Measurements from ENCODE around the gene SLC4A1AP.
"Not testable (repeated sequence)": the region's sequence is repeated elsewhere in the genome, so short reads cannot be mapped to it uniquely, and the experiment has no call there.

The SLC4A1AP gene

DNA sequence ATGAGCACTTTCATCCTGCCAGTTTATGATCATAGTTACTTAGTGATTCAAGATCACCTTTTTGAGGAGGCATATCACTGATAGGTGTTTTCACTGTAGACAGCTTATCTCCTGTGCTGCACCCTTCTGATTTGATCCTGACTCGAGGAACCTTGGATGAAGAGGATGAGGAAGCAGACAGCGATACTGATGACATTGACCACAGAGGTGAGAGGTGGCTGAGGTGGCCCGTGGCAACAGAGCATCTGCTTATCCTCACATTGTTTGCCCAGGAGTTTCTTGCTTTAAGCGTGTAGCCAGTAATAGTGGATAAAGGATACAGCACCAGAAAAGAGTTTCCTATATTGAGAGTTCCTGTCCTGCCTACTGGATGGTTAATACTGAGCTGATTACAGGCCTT, 16.0 kb upstream of the SLC4A1AP start:
- no peak for DNase-seq (ENCODE audit: low read depth in 2 of 3, low spot score in 1 of 3)

DNA sequence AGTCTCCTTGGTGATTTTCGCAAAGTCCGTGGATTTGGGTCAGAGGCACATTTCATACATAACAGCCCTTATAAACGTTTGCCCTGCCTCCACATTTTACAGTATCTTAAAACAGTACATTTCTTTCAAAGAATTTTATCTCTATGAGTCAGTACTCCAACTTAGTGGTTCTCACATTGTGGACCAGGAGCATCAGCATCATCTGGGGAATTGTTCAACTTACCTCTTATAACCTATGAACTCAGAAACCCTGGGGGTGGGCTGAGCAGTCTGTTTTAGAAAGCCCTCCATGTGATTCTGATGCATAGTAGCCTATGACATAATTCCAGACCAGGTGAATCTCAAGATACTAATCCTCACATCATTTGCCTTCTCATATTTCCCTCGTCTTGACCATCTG, 12.6 kb upstream of the SLC4A1AP start:
- DNase-seq (ENCODE audit: low read depth in 2 of 3, low spot score in 1 of 3) = no peak

DNA sequence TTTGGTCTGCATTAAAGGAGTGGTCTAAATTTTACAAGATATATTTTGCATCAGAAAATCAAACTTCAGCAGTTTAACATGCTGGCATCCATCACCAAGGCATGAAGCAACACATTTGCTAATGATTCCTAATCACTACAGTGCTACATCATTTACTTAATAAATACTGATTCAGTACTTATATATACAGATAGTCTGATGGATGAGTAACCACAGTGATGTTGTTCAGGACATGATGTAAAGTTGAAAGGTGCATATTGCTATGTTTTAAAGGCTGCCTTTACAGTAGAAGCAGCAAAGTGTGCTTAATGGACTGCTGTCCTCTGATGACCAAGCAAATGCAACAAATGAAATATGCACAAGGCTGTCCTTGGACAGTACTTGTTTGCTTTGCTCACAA, 11.3 kb upstream of the SLC4A1AP start:
- no peak for DNase-seq (ENCODE audit: low read depth in 2 of 3, low spot score in 1 of 3)

DNA sequence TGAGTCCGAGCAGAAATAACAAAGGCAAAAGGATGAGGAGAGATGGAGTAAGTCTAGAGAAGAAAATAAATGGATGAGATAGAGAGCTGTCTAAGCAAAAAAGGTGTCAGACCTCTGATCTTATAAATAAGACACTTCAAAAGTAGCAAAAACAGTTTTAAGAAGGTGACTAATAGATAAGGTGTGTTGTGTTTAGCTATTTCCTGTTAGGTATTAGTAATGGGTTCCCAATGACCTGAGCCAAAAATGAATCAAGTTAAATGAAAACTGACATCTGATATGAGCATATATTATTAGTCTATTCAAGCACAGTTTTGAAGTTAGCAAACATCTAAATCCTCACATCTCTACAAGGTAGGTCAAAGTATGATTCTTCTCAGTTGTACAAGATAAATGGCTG, 10.9 kb upstream of the SLC4A1AP start:
- DNase-seq (ENCODE audit: low read depth in 2 of 3, low spot score in 1 of 3) = no peak

DNA sequence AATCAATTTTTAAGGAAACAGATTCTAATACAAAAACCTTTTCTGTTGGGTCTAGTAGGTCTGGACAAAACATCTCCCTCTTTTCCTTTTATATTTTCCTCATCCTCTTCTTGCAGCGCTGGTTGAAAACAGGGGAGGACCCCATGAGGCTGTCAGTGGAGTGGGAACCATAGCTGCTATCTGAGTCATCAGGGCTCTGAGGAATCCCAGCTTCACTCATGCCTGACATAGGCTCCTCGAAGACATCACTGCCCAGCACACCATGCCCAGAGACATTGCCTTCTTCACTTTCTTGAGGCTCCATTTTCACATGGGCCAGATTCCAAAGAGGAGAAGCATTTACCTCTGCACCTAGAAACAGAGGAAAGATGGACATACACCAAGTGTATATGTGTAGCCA, 10.3 kb upstream of the SLC4A1AP start:
- no peak for DNase-seq (ENCODE audit: low read depth in 2 of 3, low spot score in 1 of 3)

DNA sequence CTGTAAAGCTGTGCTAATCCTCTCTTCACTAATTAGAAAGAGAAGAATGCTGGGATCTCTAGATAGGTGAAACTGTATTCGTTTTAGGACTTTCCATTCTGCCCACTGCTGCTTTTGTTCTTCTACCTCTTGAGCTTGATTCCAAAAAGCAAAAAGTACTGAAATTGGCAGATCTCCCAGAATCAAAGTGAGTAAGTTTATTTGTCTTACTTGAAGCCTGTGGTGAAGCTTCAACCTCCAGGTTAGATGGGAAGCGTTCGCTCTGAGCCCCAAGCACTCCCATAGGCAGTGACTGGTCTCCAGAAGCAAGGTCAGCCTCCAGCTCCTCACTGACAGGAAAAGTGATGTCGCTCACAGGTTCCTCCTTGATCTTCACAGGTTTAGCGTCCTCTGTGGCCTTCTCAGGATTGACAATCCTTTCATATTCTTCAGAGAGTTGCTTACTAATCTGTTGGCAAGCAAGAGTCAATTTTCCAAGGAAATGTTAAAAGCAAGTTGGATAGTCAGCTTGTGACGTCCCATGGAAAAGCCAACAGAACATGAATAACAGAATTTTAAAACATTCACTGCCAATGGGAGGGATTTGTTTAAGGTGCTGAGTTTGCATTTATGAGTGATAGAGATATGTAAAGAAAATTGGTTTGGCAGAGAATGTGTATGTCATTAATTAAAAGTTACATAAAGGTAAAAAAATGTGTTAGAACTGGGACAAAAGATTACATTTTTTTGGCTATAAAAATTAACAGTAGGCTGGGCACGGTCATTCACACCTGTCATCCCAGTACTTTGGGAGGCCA, 8.3 kb upstream of the SLC4A1AP start:
- DNase-seq (ENCODE audit: low read depth in 2 of 3, low spot score in 1 of 3) = no peak

DNA sequence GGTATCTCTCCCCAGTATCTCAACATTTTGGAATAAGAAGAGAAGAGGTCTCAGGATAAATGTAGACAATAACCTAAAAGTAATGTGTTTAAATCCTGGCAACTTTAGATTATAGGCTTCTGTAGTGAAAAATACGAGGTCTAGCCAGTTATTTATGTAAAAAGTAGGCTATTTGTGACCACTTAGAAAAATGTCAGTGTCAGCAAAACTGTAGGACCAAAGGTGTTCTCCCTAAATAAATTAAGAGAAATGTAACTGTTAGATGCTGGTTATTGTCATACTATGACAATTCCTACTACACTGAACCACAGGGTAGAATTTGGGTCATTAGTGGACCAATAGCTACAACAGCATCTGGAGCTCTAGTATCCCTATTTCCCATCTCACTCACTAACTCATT, 2.3 kb upstream of the SLC4A1AP start:
- DNase-seq (ENCODE audit: low read depth in 2 of 3, low spot score in 1 of 3) = no peak

DNA sequence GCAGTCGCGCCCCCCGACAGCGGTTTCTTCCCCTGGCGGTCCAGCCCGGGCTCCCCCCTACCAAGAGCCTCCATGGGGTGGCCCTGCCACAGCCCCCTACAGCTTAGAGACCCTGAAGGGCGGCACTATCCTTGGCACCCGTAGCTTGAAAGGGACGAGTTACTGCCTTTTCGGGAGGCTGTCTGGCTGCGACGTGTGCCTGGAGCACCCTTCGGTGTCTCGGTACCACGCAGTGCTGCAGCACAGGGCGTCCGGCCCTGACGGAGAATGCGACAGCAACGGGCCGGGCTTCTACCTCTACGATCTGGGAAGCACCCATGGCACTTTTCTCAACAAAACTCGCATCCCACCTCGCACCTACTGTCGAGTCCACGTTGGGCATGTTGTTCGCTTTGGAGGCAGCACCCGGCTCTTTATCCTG, 475 bp downstream of the SLC4A1AP start:
- no peak for DNase-seq (ENCODE audit: low read depth in 2 of 3, low spot score in 1 of 3)

DNA sequence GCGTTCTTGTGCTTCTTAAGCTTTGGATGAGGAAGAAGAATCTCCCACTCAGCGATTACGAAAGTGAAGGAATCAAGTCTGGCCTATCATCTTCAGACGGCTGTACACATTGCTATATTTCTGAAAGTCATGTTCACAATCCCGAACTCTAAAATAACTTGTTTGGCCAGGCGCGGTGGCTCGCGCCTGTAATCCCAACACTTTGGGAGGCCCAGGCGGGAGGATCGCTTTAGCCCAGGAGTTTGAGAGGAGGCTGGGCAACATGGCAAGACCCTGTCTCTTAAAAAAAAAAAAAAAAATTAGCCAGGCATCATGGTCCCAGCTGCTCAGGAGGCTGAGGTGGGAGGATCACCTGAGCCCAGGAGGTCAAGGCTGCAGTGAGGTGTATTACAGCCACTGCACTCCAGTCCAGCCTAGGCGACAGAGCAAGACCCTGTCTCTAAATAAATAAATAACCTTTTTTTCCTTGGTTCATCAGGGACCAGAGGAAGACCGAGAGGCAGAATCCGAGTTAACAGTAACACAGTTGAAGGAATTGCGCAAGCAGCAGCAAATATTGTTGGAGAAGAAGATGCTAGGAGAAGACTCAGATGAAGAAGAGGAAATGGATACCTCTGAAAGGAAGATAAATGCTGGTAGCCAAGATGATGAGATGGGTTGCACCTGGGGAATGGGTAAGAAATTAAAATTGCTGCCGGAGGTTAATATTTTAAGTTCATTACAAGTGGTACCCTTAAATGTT, 1.1 kb downstream of the SLC4A1AP start:
- no peak for DNase-seq (ENCODE audit: low read depth in 2 of 3, low spot score in 1 of 3)

DNA sequence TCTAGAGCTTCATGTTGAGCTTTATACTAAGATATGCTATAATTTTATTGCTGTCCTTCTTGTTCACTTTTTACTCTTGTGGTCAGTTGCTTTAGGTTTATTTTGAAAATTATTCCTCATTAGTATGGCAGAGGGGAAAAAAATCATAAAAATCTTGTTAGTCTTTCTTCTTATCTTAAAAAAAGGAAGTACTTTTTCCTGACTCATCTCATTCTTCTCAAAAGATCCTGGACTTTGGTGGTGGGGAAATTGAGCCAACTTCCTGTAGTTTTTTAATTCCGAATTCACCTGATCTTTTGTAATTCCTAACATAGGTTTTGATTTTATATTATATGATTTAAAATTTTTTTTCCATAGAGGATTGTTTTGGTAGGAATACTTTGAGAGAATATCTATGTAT, 3.8 kb downstream of the SLC4A1AP start:
- DNase-seq (ENCODE audit: low read depth in 2 of 3, low spot score in 1 of 3) = no peak

DNA sequence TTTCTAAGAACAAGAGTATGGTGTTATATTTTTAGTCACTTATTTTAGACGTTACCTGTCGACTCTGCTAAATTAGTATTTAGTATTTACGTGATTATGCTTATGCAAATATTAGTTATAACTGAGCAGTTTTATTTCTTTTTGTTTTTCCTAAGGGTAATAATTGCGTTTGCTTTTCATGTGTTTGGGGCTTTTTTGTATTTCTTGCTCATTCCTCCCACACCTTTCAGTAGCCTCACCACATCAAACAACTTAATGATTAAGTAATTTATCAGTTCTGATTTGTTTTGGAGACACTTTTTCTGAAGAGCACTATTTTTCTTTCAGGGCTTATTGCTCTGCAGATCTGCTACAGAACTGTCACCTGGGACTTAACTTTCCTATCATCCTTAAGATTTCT, 7.5 kb downstream of the SLC4A1AP start:
- DNase-seq (ENCODE audit: low read depth in 2 of 3, low spot score in 1 of 3) = no peak

DNA sequence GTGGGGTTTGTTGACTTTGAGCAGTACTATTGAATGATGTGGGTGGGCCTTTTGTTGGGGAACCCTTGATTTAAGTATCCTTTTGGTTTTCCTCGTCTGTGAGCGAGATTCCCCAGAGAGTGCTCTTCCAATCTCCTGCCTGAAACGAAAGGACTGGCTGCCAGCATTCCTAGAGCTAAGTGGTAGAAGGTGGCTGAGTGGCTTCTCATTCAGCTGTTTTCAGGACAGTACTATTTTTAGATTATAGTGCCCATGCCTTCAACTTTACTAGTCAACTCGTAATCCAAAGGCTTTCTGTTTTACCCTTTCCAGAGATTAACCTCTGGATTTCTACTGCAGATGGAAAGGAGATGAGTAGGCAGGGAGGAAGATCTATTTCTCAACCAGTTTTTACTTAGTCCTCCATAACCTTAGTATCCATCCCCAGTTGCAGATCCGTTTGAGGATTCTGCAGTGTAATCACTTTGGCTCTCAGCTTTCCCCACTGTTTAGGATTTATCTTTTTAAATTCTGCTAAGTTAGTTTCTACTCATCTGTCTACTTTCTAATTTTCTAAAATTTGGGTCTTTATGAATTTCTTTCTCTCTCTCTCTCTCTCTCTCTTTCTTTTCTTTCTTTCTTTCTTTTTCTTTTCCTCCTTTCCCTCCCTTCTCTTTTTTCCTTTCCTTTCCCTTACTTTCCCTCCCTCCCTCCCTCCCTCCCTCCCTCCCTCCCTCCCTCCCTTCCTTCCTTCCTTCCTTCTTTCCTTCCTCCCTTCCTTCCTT, 9.2 kb downstream of the SLC4A1AP start:
- no peak for DNase-seq (ENCODE audit: low read depth in 2 of 3, low spot score in 1 of 3)

DNA sequence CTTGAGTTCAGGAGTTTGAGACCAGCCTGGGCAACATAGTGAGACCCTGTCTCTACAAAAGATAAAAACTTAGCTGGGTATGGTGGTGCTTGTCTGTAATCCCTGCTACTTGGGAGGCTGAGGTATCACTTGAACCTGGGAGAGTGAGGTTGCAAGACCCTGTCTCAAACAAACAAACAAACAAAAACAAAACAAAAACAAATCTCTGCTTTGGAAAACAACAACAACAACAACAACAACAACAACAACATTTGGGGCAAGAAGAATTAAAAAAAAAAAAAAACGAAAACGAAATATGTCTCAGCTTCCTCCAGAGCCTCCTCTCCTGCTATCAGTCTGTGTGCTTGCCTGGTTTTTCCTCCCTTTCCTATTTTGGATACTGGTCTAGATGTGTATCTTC, 16.9 kb downstream of the SLC4A1AP start:
- DNase-seq (ENCODE audit: low read depth in 2 of 3, low spot score in 1 of 3) = no peak

DNA sequence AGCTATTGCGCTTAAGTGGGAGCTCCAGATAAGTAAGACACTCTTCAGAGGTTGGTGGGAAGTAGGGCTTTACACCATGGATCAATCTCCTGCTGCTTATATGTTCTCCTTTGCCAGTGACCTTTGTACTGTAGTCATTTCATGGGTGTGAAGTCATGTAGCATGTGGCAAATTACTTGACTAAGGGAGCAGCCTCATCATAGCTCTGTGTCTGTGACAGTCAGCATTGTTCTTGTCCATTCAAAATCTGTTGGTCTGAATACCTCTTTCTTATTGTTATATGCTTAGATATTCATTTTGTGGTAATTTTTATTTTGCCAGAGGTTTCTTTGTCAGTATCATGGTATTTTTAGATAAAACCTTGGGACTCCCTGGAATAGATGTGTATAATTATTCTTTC, 18.2 kb downstream of the SLC4A1AP start:
- no peak for DNase-seq (ENCODE audit: low read depth in 2 of 3, low spot score in 1 of 3)

DNA sequence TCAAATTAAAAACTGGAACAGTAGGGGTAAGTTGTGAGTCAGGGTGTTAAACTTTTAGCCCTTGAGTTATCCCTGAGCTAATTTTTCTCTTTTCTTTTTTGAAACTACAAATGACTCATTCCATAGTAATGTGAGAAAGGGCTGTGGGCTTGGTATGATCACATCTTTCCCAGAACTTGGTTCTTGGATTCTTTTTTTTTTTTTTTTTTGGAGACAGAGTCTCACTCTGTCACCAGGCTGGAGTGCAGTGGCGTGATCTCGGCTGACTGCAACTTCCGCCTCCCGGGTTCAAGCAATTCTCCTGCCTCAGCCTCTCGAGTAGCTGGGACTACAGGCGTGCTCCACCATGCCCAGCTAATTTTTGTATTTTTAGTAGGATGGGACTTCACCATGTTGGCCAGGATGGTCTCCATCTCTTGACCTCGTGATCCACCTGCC, 18.7 kb downstream of the SLC4A1AP start:
- DNase-seq (ENCODE audit: low read depth in 2 of 3, low spot score in 1 of 3) = not testable (repeated sequence)

DNA sequence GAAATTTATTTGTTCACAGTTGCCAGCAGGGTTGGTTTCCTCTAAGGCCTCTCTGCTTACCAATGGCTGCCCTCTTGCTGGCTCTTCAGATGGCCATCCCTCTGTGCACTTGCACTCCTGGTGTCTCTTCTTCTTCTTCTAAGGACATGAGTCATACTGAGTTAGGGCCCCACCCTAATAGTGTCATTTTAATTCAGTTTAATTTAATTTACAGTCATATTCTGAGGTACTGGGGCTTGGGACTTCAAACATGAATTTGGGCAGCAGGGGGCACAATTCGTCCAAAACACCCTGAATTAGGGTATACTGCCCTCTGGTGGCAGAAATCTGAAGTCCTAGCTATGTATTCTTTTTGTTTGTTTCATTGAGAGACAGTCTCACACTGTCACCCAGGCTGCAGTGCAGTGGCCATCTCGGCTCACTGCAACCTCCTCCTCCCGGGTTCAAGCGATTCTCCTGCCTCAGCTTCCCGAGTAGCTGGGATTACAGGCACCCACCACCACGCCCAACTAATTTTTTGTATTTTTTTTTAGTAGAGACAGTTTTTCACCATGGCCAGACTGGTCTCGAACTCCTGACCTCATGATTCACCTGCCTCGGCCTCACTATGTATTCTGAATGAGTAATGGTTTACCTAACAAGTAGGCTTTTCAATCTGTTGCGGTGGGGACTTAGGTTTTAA, 19.8 kb downstream of the SLC4A1AP start:
- DNase-seq (ENCODE audit: low read depth in 2 of 3, low spot score in 1 of 3) = peak; percentile 68 to 100 (median 79)

DNA sequence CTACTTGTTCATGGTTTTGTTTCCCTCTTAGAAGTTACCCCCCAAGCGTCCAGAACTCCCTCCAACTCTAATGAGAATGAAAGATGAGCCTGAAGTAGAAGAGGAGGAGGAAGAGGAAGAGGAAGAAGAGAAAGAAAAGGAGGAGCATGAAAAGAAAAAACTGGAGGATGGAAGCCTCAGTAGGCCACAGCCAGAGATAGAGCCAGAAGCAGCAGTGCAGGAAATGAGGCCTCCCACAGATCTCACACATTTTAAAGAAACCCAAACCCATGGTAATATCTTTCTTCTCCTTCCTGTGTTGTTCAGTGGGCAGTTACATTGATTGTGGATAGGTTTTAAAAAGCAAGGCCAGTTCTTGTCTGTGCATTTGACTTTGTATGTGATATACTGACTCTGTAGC, 21.3 kb downstream of the SLC4A1AP start:
- DNase-seq (ENCODE audit: low read depth in 2 of 3, low spot score in 1 of 3) = not testable (repeated sequence)

DNA sequence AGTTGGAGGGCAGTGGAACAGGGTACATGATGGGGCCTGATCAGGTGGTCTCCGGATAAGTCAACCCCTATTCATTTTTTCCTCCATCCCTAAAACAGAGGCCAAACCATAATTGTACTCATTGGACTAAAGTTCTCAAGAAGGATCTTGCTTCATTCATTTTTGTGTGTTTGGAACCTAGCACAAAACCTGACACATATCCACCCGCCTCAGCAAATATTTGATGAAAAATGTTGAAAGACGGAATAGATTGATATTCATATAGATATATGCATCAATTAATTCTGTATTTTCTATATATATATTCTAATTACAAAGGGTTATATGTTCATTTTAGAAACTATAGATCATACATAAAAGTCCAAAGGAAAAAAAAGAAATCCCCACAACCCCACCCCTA, 21.9 kb downstream of the SLC4A1AP start:
- DNase-seq (ENCODE audit: low read depth in 2 of 3, low spot score in 1 of 3) = no peak

DNA sequence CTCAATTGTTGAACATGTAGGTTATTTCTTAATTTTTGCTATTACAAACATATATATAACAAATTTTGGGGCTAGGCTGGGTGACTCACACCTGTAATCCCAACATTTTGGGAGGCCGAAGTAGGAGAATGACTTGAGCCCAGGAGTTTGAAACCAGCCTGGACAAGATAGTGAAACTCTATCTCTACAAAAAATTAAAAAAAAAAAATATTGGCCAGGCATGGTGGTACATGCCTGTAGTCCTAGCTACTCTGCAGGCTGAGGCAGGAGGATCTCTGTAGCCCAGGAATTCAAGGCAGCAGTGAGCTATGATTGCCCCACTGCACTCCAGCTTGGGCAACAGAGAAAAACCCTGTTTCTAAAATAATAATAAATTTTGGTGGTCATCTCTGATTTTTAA, 23.5 kb downstream of the SLC4A1AP start:
- no peak for DNase-seq (ENCODE audit: low read depth in 2 of 3, low spot score in 1 of 3)

DNA sequence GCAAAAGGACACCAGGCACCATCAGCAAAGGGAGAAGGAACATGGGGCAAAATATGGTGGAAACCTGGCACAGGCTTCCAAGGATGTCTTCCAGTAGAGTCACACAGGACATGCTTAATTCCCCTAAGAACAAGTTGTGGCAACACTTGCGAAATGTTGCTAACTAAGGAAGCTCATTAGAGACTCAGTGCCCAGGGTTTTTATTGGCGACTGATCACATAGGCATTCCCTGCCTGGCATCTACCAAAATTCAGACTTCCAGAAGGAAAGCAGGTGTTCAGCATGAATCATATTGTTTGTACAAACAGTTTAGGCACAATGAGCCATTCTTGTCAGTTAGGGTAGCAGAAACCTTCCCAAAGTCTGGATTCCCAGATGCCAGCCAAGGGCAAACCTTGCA, 25.7 kb downstream of the SLC4A1AP start:
- DNase-seq (ENCODE audit: low read depth in 2 of 3, low spot score in 1 of 3) = no peak

DNA sequence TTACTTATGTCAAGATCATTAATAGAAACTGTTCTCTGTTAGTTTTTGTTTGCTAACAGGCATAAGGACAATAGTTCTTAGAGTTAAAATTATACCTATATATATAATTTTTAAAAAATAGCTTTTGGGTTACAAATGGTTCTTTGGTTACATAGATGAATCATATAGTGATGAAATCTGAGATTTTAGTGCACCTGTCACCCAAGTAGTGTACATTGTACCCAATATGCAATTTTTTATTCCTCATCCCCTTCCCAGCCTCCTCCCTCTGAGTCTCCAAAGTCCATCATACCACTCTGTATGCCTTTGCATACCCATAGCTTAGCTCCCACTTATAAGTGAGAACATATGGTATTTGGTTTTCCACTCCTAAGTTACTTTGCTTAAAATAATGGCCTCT, 26.4 kb downstream of the SLC4A1AP start:
- no peak for DNase-seq (ENCODE audit: low read depth in 2 of 3, low spot score in 1 of 3)
